ENCODE results near the gene FAM171A1.

FAM171A1 gene

DNA sequence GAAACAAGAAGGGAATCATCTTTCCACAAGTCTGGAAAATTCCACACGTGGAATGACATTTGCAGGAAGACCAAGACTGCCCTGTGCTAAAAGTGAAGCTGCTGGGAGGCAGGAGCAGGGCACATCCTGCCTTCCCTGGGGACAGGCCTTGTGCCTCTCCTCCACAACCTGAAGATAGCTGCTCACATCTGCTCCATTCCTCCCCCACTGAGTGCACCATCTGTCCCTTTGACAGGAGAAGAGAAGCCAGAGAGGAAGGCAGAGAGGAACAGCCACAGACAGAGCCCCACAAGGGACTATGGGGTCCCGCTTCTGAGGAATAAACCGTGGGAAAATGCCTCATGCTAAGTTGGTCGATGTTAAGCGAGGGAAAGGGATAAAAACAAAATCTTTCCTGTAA, 15.9 kb upstream of the FAM171A1 start:
- H3K4me3 ChIP-seq (ENCODE audit: low read depth, low read length): no peak overlapping the region
- H3K27ac ChIP-seq: no peak overlapping the region
- no peaks in the 10 kb centered on the region for H3K4me1 ChIP-seq

DNA sequence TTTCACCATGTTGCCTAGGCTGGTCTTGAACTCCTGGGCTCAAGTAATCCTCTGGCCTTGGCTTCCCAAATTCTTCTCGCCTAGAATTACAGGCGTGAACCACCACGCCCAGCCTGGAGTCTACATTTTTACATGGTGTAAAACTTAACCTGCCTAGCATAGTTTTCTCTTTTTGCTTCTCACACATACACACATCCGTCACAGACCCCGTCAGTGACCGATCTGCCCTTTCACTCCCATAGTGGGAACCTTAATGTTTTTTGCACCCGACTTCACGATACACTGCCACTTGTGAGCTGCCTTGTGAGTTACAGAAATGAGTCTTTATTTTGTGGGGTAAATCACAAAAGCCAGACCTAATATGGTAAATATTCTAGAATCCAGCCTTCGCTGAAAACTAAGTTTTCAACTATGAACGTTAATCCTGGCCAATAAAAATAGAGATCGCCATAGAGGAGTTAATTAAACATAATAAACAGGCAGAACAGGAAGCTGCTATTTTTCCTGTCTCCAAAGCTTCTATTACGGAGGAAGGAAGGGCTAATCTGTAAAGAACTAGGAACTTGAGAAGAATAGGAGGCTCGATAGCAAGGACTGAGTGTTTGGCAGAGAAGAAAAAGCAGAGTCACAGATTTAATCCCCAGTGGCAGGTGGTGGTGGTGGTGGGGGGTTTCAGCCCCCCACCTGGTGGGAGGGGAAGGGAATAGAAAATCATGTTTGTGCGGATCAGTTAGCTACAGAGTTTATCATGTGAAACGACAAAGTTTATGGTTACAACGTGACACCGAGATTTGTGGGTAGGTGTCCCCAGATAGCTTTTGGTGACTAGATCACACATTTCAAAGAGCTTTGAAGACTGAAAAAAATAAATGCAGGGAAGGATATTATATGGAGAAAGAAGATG, 14.7 kb upstream of the FAM171A1 start:
- H2AFZ ChIP-seq: no peak overlapping the region
- no peak overlapping the region for H3K4me3 ChIP-seq (ENCODE audit: low read depth, low read length)

More for the DNA sequence above, 15.9 kb upstream of the FAM171A1 start:
- TF ChIP-seq, protein P1, sequence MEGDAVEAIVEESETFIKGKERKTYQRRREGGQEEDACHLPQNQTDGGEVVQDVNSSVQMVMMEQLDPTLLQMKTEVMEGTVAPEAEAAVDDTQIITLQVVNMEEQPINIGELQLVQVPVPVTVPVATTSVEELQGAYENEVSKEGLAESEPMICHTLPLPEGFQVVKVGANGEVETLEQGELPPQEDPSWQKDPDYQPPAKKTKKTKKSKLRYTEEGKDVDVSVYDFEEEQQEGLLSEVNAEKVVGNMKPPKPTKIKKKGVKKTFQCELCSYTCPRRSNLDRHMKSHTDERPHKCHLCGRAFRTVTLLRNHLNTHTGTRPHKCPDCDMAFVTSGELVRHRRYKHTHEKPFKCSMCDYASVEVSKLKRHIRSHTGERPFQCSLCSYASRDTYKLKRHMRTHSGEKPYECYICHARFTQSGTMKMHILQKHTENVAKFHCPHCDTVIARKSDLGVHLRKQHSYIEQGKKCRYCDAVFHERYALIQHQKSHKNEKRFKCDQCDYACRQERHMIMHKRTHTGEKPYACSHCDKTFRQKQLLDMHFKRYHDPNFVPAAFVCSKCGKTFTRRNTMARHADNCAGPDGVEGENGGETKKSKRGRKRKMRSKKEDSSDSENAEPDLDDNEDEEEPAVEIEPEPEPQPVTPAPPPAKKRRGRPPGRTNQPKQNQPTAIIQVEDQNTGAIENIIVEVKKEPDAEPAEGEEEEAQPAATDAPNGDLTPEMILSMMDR (IDR thresholded peaks at IDR 0.05): no peak
- Histone ChIP-seq H2AFZ (no peak overlapping the region), H3K9me3 (ENCODE audit: control insufficient read depth, low read length) (no peaks in the 10 kb centered on the region), H3K36me3 (ENCODE audit: control insufficient read depth, insufficient read depth, low read length) (no peaks in the 10 kb centered on the region), H3K27me3 (ENCODE audit: control insufficient read depth, insufficient read depth, low read length) (no peaks in the 10 kb centered on the region), H3K79me2 (no peaks in the 10 kb centered on the region), H3K9ac (no peak overlapping the region), H3K4me2 (ENCODE audit: low read length) (no peak overlapping the region)

DNA sequence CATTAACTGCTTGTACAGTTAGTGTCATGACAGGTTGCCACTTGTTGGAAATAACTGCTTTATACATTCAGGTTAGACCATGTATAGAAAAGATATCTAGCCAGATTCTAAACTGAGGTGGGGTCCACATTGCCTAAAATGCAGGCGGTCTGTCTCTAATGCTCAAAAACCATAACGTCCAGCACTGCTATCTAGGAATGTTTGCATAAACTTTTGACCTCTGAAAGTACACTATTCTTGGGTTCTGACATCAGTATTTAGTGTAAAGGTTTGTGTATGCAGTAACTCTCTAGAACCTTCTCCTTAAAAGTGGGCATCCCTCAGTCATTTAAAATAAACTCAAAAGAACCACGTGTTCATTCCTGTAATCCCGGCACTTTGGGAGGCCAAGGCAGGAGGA, 10.3 kb upstream of the FAM171A1 start:
- H2AFZ ChIP-seq: no peak overlapping the region
- no peak overlapping the region for H3K4me3 ChIP-seq (ENCODE audit: low read depth, low read length)
- no peak overlapping the region for H3K9ac ChIP-seq

More for the DNA sequence above, 14.7 kb upstream of the FAM171A1 start:
- Histone ChIP-seq H3K9me3 (ENCODE audit: control insufficient read depth, low read length) (no peaks in the 10 kb centered on the region), H3K4me1 (no peaks in the 10 kb centered on the region), H3K36me3 (ENCODE audit: control insufficient read depth, insufficient read depth, low read length) (no peaks in the 10 kb centered on the region), H3K4me2 (ENCODE audit: low read length) (no peak overlapping the region), H3K27ac (peak overlapping the region; percentile 19), H3K79me2 (no peaks in the 10 kb centered on the region), H3K27me3 (ENCODE audit: control insufficient read depth, insufficient read depth, low read length) (no peaks in the 10 kb centered on the region), H3K9ac (no peak overlapping the region)
- TF ChIP-seq, protein P1 (IDR thresholded peaks at IDR 0.05): no peak

DNA sequence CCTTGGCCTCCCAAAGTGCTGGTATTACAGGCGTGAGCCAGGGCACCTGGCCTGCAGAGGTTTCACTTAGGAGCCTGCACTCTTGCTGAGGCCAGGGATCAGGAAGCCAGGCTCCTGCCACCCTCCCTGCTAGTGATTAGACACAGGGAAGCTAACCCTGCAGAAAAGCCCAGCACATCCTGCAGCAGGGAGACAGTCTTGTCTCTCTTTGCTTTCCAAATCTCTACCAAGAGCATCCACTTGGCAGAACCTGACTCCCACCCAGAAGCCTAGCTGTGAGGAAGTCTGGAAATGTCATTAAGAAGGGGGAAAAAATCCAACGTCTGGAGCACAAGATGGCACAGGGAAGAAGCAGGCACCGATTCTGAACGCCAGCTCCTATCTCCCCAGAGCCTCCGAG, 8.0 kb upstream of the FAM171A1 start:
- Histone ChIP-seq H3K9ac (no peak overlapping the region), H3K4me1 (no peaks in the 10 kb centered on the region), H3K4me2 (ENCODE audit: low read length) (no peak overlapping the region), H3K27ac (no peak overlapping the region), H3K36me3 (ENCODE audit: control insufficient read depth, insufficient read depth, low read length) (no peaks in the 10 kb centered on the region), H3K4me3 (ENCODE audit: low read depth, low read length) (no peak overlapping the region), H2AFZ (no peak overlapping the region), H3K27me3 (ENCODE audit: control insufficient read depth, insufficient read depth, low read length) (no peaks in the 10 kb centered on the region), H3K79me2 (no peaks in the 10 kb centered on the region), H3K9me3 (ENCODE audit: control insufficient read depth, low read length) (no peaks in the 10 kb centered on the region)
- TF ChIP-seq, protein P1 (IDR thresholded peaks at IDR 0.05): no peak

More for the DNA sequence above, 10.3 kb upstream of the FAM171A1 start:
- Histone ChIP-seq H3K79me2 (no peaks in the 10 kb centered on the region), H3K4me2 (ENCODE audit: low read length) (no peak overlapping the region), H3K27ac (no peak overlapping the region), H3K27me3 (ENCODE audit: control insufficient read depth, insufficient read depth, low read length) (no peaks in the 10 kb centered on the region), H3K4me1 (no peaks in the 10 kb centered on the region), H3K9me3 (ENCODE audit: control insufficient read depth, low read length) (no peaks in the 10 kb centered on the region), H3K36me3 (ENCODE audit: control insufficient read depth, insufficient read depth, low read length) (no peaks in the 10 kb centered on the region)
- TF ChIP-seq, protein P1 (IDR thresholded peaks at IDR 0.05): no peak

All from parathyroid adenoma (tissue), 2 donors.